Activated CD8-positive, alpha-beta T cell treated with anti-CD3 and anti-CD28 coated beads for 36 hours (primary cell): ENCODE data around the gene ZHX3. TPM values are rescaled to one million over a fixed set of nuclear protein-coding genes. Genes with fewer than 3 reads are reported as not detected.

Source experiments
- ATAC-seq: fragments of 200-7000 bp; cut with Tn5 transposase; one replicate; pipeline ENCODE4 v1.10.0; 2021; ENCODE audit warnings: mild to moderate bottlenecking, moderate library complexity
- CTCF ChIA-PET: fragments of 350-600 bp; sonication (Branson Sonifier 250); formaldehyde crosslinking; loops from one replicate; lab custom pipeline; 2021; ENCODE audit warnings: antibody characterized with exemption; lab: Charles Lee
- POLR2A ChIA-PET: fragments of 350-600 bp; sonication (Branson Sonifier 250); formaldehyde crosslinking; loops from one replicate; lab custom pipeline; 2021; ENCODE audit warnings: antibody characterized with exemption; lab: Charles Lee
- DNase-seq: peaks from one replicate; pipeline ENCODE4 v3.0.0-alpha.2; 2020
- H3K27ac Mint-ChIP-seq: one replicate; pipeline ENCODE4 v1.8.0; 2021; ENCODE audit warnings: mild to moderate bottlenecking, mixed read lengths
- H3K27me3 Mint-ChIP-seq: one replicate; pipeline ENCODE4 v1.8.0; 2021; ENCODE audit warnings: mixed read lengths
- H3K36me3 Mint-ChIP-seq: one replicate; pipeline ENCODE4 v1.8.0; 2021; ENCODE audit warnings: low read depth, mixed read lengths
- H3K4me1 Mint-ChIP-seq: one replicate; pipeline ENCODE4 v1.8.0; 2021; ENCODE audit warnings: low read depth, mixed read lengths
- H3K4me3 Mint-ChIP-seq: one replicate; pipeline ENCODE4 v1.8.0; 2021; ENCODE audit warnings: mild to moderate bottlenecking, moderate library complexity, mixed read lengths
- H3K9me3 Mint-ChIP-seq: one replicate; pipeline ENCODE4 v1.8.0; 2021; ENCODE audit warnings: mixed read lengths
- intact Hi-C: fragments of 100-400 bp; cut with micrococcal nuclease; formaldehyde crosslinking; loops from one replicate; pipeline ENCODE4 v1.10.0; 2022
- total RNA-seq, 2 experiments: library from RNA; stranded (reverse); gene quantifications; one replicate each; pipeline ENCODE4 v1.2.3, GENCODE V29; 2021
- TF ChIP-seq, protein P1 (sequence below): fragments of 200-600 bp; IDR thresholded peaks from one replicate; pipeline ENCODE4 v1.8.0; 2022; ENCODE audit warnings: antibody characterized with exemption, mild to moderate bottlenecking

ZHX3 gene
- total RNA-seq, 2 experiments from 2014 or later, result 14.1 to 14.2 TPM

DNA sequence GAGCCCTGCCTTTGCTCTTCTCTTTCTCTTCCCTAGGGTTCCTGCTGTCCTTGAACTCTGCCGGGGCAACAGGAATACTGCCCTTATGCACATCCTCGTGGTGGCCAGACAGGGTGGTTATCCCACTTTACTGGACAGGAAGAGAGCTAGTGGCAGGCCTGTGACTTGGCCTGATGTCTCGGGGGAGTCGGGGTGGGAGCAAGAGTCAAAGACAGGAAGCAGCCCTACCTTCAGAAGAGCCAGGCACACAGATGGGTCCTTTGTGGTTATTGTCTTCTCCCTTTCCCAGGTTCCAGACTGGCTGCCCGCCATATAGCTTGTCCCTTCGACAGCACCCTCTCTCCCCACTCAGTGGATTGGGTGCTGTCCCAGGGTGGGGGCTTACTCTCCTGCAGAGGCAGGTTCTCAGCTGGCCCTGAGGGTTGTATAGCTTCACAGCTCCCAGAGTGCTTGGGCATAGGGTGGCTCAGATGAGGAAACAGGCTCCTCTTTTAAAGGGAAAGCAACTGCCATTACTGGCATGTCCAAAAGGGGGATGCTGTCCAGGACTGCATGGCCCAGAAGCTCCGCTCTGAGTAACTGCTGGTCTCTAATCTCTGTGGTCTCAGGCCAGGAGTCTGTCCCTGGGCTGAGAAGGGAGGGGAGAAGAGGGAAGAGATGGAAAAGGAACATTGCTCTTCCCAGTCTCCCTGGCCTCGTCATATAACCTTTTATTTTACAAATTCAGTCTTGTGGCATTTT, 162.9 kb downstream of the ZHX3 start:
- ChIA-PET CTCF (interaction anchor here (5.2 to 7.8 kb wide), 2 partner anchors 14 to 18 kb away, joined by 36 to 209 read pairs; partner anchors contain the start of gene PLCG1), POLR2A (interaction anchor here (1.0 to 17.5 kb wide), 5 partner anchors 9 to 27 kb away, joined by 3 to 361 read pairs (median 4); partner anchors contain the start of gene PLCG1)
- TF ChIP-seq, protein P1, sequence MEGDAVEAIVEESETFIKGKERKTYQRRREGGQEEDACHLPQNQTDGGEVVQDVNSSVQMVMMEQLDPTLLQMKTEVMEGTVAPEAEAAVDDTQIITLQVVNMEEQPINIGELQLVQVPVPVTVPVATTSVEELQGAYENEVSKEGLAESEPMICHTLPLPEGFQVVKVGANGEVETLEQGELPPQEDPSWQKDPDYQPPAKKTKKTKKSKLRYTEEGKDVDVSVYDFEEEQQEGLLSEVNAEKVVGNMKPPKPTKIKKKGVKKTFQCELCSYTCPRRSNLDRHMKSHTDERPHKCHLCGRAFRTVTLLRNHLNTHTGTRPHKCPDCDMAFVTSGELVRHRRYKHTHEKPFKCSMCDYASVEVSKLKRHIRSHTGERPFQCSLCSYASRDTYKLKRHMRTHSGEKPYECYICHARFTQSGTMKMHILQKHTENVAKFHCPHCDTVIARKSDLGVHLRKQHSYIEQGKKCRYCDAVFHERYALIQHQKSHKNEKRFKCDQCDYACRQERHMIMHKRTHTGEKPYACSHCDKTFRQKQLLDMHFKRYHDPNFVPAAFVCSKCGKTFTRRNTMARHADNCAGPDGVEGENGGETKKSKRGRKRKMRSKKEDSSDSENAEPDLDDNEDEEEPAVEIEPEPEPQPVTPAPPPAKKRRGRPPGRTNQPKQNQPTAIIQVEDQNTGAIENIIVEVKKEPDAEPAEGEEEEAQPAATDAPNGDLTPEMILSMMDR, result no peak
- Mint-ChIP-seq H3K4me1 (peaks cover 95% of the 10 kb centered on the region), H3K27me3 (no peaks in the 10 kb centered on the region), H3K9me3 (no peaks in the 10 kb centered on the region), H3K27ac (peak overlapping the region; percentile 98), H3K36me3 (peaks cover 69% of the 10 kb centered on the region), H3K4me3 (peak overlapping the region; percentile 37)
- DNase-seq (no peak), ATAC-seq (no peak)
- intact Hi-C loops, result no loop called here

GRCh38 chr20:41152108-41152757, 165.3 kb downstream of the ZHX3 start:
- peaks cover 93% of the 10 kb centered on the region for H3K4me1 Mint-ChIP-seq
- TF ChIP-seq, protein P1, result no peak
- peaks cover 62% of the 10 kb centered on the region for H3K36me3 Mint-ChIP-seq
- ChIA-PET POLR2A (interaction anchor here (1.2 to 17.5 kb wide), 2 partner anchors 12 to 104 kb away, joined by 3 to 361 read pairs; partner anchors contain the start of gene PLCG1), CTCF (interaction anchor here (1.1 to 3.6 kb wide), 5 partner anchors 8 to 187 kb away, joined by 4 to 17 read pairs (median 8); no protein-coding TSS in a partner anchor)
- no peak for DNase-seq
- H3K27me3 Mint-ChIP-seq, result no peaks in the 10 kb centered on the region
- intact Hi-C loops, result no loop called here
- peak overlapping the region; percentile 98 for H3K27ac Mint-ChIP-seq
- ATAC-seq, result no peak
- no peaks in the 10 kb centered on the region for H3K9me3 Mint-ChIP-seq
- H3K4me3 Mint-ChIP-seq, result peak overlapping the region; percentile 29

DNA sequence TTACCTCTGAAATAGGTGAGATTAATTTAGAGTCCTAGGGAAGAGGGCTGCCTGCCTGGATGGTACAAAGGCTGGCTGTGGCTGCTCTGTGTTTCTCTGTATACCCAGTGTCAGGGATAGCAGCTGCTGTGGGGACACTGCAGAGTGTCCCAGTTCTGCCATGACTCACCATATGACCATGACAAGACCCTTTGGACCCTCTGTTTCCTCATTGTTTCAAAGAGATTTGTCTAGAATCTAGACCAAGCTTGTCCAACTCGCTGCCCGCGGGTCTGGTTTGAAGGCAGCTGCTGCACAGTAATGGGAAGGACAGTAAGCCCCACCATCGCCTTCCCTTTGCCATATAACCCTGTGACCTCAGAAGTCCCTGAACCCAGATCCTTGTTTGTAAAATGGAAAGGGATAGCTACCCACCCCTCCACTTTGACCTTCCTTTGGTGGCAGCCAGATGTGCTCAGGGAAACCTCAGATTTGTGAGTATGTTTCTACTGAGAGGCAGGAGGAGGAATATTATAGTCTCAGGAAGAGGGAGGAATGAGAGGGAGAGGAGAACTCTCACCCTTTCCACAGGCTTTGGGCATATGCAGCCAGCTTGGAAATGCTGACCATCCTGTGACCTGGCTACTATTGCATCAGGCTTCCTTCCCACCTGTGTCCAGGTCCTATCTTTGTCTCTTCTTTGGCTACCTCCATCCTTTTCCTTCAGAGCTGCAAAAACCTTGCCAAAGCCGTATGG, 166.2 kb downstream of the ZHX3 start:
- DNase-seq (no peak), ATAC-seq (no peak)
- peak overlapping the region; percentile 98 for H3K27ac Mint-ChIP-seq
- intact Hi-C loops, result no loop called here
- ChIA-PET POLR2A (interaction anchor here (1.2 to 17.5 kb wide), 2 partner anchors 11 to 16 kb away, joined by 3 to 361 read pairs; partner anchors contain the start of gene PLCG1), CTCF (interaction anchor here (1.3 to 3.6 kb wide), 4 partner anchors 7 to 32 kb away, joined by 3 to 17 read pairs (median 10); no protein-coding TSS in a partner anchor)
- no peaks in the 10 kb centered on the region for H3K27me3 Mint-ChIP-seq
- no peak overlapping the region for H3K4me3 Mint-ChIP-seq
- peaks cover 94% of the 10 kb centered on the region for H3K4me1 Mint-ChIP-seq
- H3K9me3 Mint-ChIP-seq, result no peaks in the 10 kb centered on the region
- TF ChIP-seq, protein P1, result no peak
- H3K36me3 Mint-ChIP-seq, result peaks cover 71% of the 10 kb centered on the region

GRCh38 chr20:41150664-41151063, 166.9 kb downstream of the ZHX3 start:
- TF ChIP-seq, protein P1, result no peak
- intact Hi-C loops, result no loop called here
- ChIA-PET CTCF (interaction anchor here (0.9 to 3.6 kb wide), 4 partner anchors 9 to 32 kb away, joined by 3 to 12 read pairs (median 3); no protein-coding TSS in a partner anchor), POLR2A (interaction anchor here (1.2 to 17.5 kb wide), 2 partner anchors 10 to 17 kb away, joined by 3 to 361 read pairs; partner anchors contain the start of gene PLCG1)
- H3K27me3 Mint-ChIP-seq, result no peaks in the 10 kb centered on the region
- peaks cover 72% of the 10 kb centered on the region for H3K36me3 Mint-ChIP-seq
- peak overlapping the region; percentile 98 for H3K27ac Mint-ChIP-seq
- no peak for DNase-seq
- peak; percentile 34 for ATAC-seq
- H3K9me3 Mint-ChIP-seq, result no peaks in the 10 kb centered on the region
- peaks cover 94% of the 10 kb centered on the region for H3K4me1 Mint-ChIP-seq
- H3K4me3 Mint-ChIP-seq, result no peak overlapping the region
